H1 (cell line): ENCODE measurements around the gene GRIK2. TPM values are rescaled to one million over a fixed set of nuclear protein-coding genes. Genes with fewer than 3 reads are reported as not detected.

ENCODE experiments used
- SRF ChIP-seq: IDR thresholded peaks from 2 replicates; pipeline ENCODE4 v1.6.1; 2011; ENCODE audit warnings: mild to moderate bottlenecking, low read depth, low read length, moderate library complexity
- polyA plus RNA-seq, 7 experiments: library from polyadenylated mRNA; depleted of rRNA in 3 of 7; stranded (reverse) in 5 of 7; unstranded in 2 of 7; fragments of >200 nt in 5 of 7; fragments of 200-250 nt in 2 of 7; gene quantifications; 1 replicate in 5 of 7; 2 replicates in 1 of 7; 4 replicates in 1 of 7; pipeline versions ENCODE4 v1.2.1 to v1.2.3, GENCODE V29; 2011 to 2013; ENCODE audit warnings: missing spikeins in 2 of 7, mixed read lengths in 2 of 7
- total RNA-seq: library from RNA; stranded (reverse); fragmentation: NEBNext Ultra II Directional; extraction: Animal tissue kit (Norgen Biotek cat#: 25700); gene quantifications from 2 replicates; pipeline ENCODE4 v1.2.1, GENCODE V29; 2021

GRIK2 gene
- total and polyA plus RNA-seq, 2 of the 8 experiments (the other 6 are each of a cell fraction or from before 2014, with no cell fraction given), result 1.8 to 2.2 TPM

DNA sequence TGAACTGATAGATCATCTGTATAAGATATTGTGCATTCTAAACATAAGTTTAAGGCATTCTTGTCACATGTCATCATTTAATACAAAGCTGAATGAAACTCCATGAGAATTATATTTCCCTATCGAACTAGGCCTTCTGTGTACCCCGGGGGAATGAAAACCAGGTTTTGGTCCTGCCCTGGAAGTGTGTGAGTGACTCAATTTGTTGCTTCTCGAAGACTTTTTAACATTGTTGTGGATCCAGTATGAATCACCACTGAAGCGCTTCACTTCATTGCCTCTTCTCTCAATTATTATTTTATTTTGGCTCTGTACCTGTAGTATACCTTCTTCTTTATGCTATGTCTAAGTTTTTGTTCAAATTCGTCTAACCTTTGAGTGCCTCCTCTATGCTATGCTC, 150.8 kb downstream of the GRIK2 start (continued):
- TF ChIP-seq SRF, result no peak
